NCI-H774 (cell line): ENCODE measurements around the gene STMN3.
"Not testable (repeated sequence)": the region's sequence is repeated elsewhere in the genome, so short reads cannot be mapped to it uniquely, and the experiment has no call there.

Source experiments
- DNase-seq: peaks from one replicate; lab custom pipeline; 2025; lab: John Stamatoyannopoulos, UW

The STMN3 gene

DNA sequence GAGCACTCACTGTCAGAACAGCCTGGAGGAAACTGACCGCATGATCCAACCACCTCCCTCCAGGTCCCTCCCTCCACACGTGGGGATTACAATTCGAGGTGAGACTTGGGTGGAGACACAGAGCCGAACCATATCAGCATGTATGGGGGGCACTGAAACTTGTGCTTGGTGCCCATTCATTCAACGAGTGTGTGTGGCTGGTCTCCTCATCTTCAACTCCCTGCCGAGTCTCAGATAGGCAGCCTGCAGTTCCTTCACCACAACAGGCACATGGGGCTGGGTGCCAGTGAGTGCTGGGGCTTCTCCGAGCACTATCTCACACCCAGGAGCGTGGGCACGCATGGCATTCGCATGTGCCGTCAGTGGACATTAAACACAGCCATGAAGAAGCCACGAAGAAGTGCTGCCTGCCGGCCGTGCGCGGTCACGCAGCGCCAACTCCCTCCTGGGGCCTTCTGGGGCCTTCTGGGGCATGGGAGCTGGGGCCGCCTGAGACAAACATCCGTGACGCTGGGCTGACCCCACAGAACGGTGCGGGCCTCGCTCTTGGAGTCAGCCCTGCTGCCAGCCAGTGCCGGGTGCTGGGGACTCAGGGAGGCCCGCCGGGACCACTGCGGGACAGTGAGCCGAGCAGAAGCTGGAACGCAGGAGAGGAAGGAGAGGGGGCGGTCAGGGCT, 4.2 kb upstream of the STMN3 start:
- DNase-seq: no peak

DNA sequence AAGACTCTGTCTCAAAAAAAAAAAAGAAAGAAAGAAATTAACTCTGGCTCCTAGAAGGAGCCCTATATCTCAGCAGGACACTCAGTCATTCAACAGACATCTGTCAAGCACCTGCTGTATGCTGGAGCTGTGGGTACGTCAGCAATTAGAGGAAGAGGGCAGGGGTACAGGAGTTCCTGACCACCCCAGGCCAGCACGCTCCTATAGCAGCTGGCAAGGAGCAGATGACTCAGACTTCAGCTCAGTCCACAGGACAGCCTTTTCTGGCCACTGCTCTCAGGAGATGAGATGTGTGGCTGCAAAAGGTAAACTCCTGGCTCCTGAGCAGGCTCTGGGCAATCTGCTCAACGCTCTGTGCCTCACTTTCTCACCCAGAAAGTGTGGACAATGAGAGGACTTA, 3.2 kb upstream of the STMN3 start:
- DNase-seq: no peak

DNA sequence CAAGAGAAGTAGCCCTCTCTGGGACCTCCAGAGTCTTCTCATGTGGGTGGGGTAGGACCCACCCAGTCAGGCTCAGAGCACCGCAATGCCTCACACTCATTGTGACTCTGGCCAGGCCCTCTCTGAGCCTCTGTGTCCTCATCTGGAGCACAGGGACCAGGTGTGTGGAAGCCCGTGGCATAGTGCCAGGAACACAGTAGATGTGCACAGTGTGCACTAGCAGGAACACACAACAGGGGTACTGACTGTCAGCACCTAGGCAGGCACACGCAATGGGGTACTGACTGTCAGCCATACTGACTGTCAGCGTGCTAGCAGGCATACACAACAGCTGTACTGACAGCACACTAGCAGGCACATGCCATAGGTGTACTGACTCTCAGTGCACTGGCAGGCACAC, 2.0 kb upstream of the STMN3 start:
- no peak for DNase-seq

- DNase-seq: no peak
Observed at GRCh38 chr20:63653974-63654668, 897 bp upstream of the STMN3 start.

GRCh38 chr20:63652192-63652980, 838 bp downstream of the STMN3 start:
- peak; percentile 18 for DNase-seq

GRCh38 chr20:63651942-63652191, 1.4 kb downstream of the STMN3 start:
- no peak for DNase-seq

DNA sequence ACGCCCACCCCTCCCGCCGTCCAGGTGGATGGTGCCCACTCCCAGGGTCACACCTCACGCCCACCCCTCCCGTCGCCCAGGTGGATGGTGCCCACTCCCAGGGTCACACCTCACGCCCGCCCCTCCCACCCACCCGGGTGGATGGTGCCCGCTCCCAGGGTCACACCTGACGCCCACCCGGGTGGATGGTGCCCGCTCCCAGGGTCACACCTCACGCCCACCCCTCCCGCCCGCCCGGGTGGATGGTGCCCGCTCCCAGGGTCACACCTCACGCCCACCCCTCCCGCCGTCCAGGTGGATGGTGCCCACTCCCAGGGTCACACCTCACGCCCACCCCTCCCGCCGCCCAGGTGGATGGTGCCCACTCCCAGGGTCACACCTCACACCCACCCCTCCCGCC, 2.7 kb downstream of the STMN3 start:
- DNase-seq: not testable (repeated sequence)

- no peak for DNase-seq
Observed at GRCh38 chr20:63648895-63649589, 4.2 kb downstream of the STMN3 start.

DNA sequence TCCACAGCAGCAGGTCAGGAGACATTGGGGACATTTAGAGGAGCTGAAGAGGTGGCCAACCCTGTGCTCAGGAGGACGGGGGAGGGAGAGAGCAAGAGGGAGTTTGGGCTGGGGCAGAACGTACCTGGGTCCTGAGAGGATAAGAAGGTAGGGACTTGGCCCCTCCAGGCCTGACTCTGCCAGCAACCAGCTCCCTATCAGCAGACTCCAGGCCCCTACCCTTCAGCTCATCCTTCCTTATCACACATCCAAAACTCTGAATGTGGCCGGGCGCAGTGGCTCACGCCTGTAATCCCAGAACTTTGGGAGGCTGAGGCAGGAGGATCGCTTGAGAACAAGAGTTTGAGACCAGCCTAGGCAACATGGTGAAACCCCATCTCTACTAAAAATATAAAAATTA, 5.0 kb downstream of the STMN3 start:
- DNase-seq: no peak

DNA sequence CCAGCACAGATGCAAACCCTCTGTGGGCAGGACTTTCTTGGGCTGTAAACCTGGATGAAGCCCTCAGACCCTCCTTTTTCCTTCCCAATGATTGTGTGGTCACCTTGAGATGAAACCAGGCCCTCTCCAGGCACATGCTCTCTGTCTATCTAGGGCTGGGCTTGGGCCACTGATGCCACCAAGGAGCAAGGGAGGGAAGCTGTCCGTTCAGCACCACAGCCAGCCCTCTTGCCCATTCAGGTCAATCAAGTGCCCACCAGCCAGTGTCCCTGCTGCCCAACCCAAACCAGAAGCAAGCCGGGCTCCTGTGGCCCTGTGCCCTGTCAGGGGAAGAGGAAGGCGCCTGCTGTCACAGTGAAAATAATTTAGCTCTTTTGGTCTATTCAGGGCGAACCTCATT, 8.0 kb downstream of the STMN3 start:
- no peak for DNase-seq

- no peak for DNase-seq
Observed at GRCh38 chr20:63643946-63644345, 9.3 kb downstream of the STMN3 start.

DNA sequence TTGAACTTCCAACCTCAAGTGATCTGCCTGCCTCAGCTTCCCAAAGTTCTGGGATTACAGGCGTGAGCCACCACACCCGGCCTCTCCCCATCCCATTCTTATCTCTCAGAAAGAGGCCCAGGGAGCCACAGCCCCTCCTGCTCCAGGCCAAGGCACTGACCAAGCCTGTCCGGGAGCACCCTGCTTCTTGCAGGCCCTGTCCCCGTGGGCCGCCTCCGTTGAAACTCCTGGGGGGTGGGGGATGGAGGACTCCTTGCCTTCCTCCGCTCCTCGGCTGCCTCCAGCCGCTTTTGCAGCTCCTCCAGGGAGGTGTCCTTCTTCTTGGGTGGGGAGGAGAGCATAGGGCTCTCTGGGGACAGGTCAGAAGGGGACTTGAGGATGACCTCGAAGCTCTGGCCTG, 9.7 kb downstream of the STMN3 start:
- DNase-seq: no peak

GRCh38 chr20:63642527-63643247, 10.5 kb downstream of the STMN3 start:
- DNase-seq: no peak

DNA sequence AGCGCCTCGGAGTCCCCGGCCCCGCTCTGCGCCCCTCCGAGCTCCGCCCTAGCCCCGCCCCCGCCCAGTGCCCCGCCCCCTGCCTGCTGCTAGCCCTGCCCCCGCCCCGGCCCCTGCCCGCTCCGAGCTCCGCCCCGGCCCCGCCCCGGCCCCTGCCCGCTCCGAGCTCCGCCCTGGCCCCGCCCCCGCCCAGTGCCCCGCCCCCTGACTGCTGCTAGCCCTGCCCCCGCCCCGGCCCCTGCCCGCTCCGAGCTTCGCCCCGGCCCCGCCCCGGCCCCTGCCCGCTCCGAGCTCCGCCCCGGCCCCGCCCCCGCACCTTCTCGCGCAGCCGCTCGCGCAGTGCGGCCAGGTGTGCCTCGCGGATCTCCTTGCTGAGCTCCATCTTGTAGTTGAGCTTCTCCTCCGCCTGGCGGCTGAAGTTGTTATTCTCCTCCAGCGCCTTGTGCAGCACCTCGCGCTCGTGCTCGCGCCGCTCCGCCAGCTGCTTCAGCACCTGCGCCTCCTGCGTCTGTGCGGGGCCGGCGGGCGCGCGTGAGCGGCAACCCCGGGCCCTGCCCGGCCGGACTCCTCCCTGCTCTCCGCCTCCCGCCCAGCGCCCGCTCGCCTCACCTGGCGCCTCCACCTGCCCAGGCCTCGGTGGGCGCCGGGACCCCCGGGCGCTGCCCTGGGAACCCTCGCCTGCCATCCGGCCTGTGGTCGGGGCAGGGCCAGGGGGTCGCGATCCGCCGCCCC, 11.3 kb downstream of the STMN3 start:
- peak; percentile 86 for DNase-seq

DNA sequence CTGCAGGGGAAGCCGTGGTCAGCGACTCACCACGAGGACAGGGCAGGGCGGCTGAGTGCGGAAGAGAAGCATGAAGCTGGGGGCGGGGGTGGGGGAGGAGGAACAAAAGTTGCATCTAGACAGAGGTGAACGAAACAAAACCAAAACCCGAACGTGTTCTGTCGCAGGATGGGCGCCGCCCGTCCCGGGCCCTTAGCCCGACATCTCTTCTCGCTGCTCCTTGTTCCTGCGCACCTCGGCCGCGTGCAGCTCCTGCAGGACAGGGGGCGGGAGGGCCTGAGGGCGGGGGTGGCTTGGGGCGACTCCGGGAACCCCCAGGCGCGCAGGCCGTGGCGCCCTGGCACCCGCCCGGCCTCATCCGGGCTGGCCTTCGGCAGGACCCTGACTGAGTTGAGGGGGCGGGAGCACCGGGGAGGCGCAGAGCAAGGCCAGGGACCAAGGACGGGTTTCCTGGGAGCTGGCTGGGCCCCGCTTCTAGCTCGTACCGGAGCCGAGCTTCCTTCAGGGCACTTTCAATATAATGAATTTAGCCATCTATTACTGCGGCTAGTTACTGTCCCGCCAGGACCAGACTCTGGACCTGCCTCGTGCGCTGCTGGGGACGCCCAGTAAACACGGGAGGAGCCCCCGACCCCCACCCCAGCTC, 12.0 kb downstream of the STMN3 start:
- no peak for DNase-seq

GRCh38 chr20:63640686-63641085, 12.5 kb downstream of the STMN3 start:
- DNase-seq: not testable (repeated sequence)

DNA sequence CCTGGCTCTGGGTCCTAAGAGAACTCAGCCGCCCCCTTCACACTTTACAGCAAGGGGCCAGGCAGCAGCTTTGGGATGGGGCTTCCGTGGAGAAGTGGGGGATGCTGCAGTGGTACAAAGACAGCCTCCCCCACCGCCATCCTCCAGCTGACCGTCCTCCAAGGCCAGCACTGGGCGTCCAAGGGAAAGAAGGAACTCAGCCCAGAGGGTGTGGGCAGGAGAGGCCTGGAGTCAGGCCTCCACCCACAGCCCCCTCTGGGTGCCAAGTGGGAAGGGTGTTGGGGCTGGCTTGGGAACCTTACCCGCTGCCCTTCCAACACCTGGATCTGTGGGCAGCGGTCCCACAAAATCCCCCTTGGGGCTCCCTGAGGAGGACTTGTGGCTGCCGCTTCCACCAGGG, 13.1 kb downstream of the STMN3 start:
- no peak for DNase-seq

- no peak for DNase-seq
Observed at GRCh38 chr20:63639093-63639975, 13.9 kb downstream of the STMN3 start.

DNA sequence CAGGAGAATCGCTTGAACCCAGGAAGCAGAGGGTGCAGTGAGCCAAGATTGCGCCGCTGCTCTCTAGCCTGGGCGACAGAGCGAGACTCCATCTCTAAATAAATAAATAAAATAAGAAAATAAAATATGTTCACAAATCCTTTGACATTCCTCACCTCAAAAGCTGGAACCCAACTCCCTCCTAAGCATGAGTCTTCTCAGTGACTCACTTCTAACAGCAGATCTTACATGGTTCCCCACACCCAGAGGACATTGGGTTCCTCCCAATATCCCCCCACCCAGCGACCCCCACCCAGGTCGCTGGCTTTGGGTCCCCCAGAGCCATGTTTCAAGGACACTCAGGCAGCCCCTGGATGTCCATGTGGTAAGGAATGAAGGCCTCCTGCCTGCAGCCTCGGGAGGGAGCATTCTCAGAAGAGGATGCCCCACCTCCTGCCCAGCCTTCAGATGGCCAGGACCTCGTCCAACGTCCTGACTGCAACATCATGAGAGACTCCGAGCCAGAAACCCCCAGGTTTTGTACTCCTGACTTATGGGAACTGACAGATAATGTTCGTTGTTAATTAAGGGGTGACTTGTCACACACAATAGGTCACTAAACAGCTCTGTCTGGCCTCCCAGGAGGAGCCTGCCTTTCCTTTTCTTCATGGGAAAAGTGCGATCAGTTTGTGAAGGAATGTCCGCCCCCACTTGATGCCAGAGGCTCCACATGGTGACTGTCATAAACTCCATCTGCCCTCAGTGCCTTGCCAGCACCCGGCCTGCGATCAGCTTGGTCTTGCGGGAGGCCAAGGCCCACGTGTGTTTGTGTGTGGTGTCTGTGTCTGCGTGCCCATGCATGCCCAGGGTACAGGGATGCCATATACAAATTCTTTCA, 16.2 kb downstream of the STMN3 start:
- no peak for DNase-seq
